A549 (cell line): ENCODE data around the gene KRTDAP.

ENCODE experiments used
- BHLHE40 ChIP-seq: IDR thresholded peaks from 2 replicates; pipeline ENCODE4 v1.6.1; 2012; ENCODE audit warnings: low read depth, low read length, inconsistent platforms
- CTCF ChIP-seq: fragments of >200 bp; sonication (Bioruptor Twin); formaldehyde crosslinking; IDR thresholded peaks from 3 replicates; pipeline ENCODE4 v1.5.1; 2016
- EP300 ChIP-seq, 2 experiments: fragments of >200 bp; sonication (Bioruptor Twin); formaldehyde crosslinking; IDR thresholded peaks; 2 replicates in 1 of 2; 3 replicates in 1 of 2; pipeline ENCODE4 v1.6.1; 2016 to 2017
- ESRRA ChIP-seq: fragments of 150-350 bp; IDR thresholded peaks from 2 replicates; pipeline ENCODE4 v1.6.1; 2014; ENCODE audit warnings: mild to moderate bottlenecking, low read length, borderline replicate concordance
- MAX ChIP-seq: IDR thresholded peaks from 2 replicates; pipeline ENCODE4 v1.6.1; 2012
- PHF8 ChIP-seq: fragments of 200-600 bp; sonication (generic); IDR thresholded peaks from 2 replicates; pipeline ENCODE4 v1.6.1; 2016; ENCODE audit warnings: low read depth, mild to moderate bottlenecking, antibody characterized with exemption, moderate library complexity, borderline replicate concordance
- POLR2A ChIP-seq: IDR thresholded peaks from 2 replicates; pipeline ENCODE4 v1.6.1; 2012; ENCODE audit warnings: mild to moderate bottlenecking, low read length
- REST ChIP-seq: fragments of 200-600 bp; sonication (generic); IDR thresholded peaks from 2 replicates; pipeline ENCODE4 v1.6.1; 2016; ENCODE audit warnings: antibody characterized with exemption, mild to moderate bottlenecking, moderate library complexity
- RFX5 ChIP-seq: fragments of 450-650 bp; IDR thresholded peaks from 2 replicates; pipeline ENCODE4 v1.7.1; 2014; ENCODE audit warnings: antibody characterized with exemption, mild to moderate bottlenecking, moderate library complexity
- USF2 ChIP-seq: fragments of 450-650 bp; IDR thresholded peaks from 2 replicates; pipeline ENCODE4 v1.6.1; 2014; ENCODE audit warnings: antibody characterized with exemption
- ZFP36 ChIP-seq: fragments of 450-650 bp; IDR thresholded peaks from 2 replicates; pipeline ENCODE4 v1.6.1; 2014; ENCODE audit warnings: borderline replicate concordance; ENCODE audit not compliant: partially characterized antibody
- ZNF302 ChIP-seq: fragments of 250-450 bp; sonication (Bioruptor Pico); IDR thresholded peaks from 2 replicates; pipeline ENCODE4 v1.9.0; 2021; ENCODE audit warnings: inconsistent platforms, mild to moderate bottlenecking, moderate library complexity

GRCh38 chr19:35524181-35524837 is 34.0 kb upstream of the KRTDAP start:
- no peak for TF ChIP-seq CTCF
- no peak for TF ChIP-seq PHF8
- TF ChIP-seq USF2 = no peak
- TF ChIP-seq EP300 (IDR thresholded peaks at IDR 0.05) = no peak
- no peak for TF ChIP-seq POLR2A
- TF ChIP-seq BHLHE40 = no peak
- no peak for TF ChIP-seq ZFP36
- no peak for TF ChIP-seq REST
- no peak for TF ChIP-seq ESRRA
- TF ChIP-seq ZNF302 (CRISPR knock-in tag) = no peak
- TF ChIP-seq MAX = no peak
- no peak for TF ChIP-seq RFX5
